T follicular helper cell (primary cell): Measurements from ENCODE around the gene TMEM86B.

Experiments used
- DNase-seq: peaks from one replicate; pipeline ENCODE4 v3.0.0-alpha.2; 2020; ENCODE audit warnings: low read depth

TMEM86B gene

GRCh38 chr19:55257461-55258420 lies 29.2 kb upstream of the TMEM86B start:
- DNase-seq, result no peak

- DNase-seq, result no peak
Observed at GRCh38 chr19:55256562-55257460, 28.2 kb upstream of the TMEM86B start.

GRCh38 chr19:55255618-55256423 lies 27.3 kb upstream of the TMEM86B start:
- DNase-seq, result peak; percentile 18

- DNase-seq, result no peak
Observed at GRCh38 chr19:55254625-55254977, 26.0 kb upstream of the TMEM86B start.

- DNase-seq, result peak; percentile 54
Observed at GRCh38 chr19:55253842-55254624, 25.5 kb upstream of the TMEM86B start.

GRCh38 chr19:55252760-55253663 lies 24.4 kb upstream of the TMEM86B start:
- no peak for DNase-seq

- DNase-seq, result peak; percentile 21
Observed at GRCh38 chr19:55251341-55252081, 22.9 kb upstream of the TMEM86B start.

- no peak for DNase-seq
Observed at GRCh38 chr19:55250262-55251036, 21.9 kb upstream of the TMEM86B start.

- no peak for DNase-seq
Observed at GRCh38 chr19:55249841-55250240, 21.3 kb upstream of the TMEM86B start.

GRCh38 chr19:55248704-55249103 lies 20.1 kb upstream of the TMEM86B start:
- DNase-seq, result no peak

GRCh38 chr19:55248166-55248675 lies 19.7 kb upstream of the TMEM86B start:
- DNase-seq, result no peak

- DNase-seq, result no peak
Observed at GRCh38 chr19:55247621-55248099, 19.1 kb upstream of the TMEM86B start.

GRCh38 chr19:55246462-55247451 lies 18.2 kb upstream of the TMEM86B start:
- no peak for DNase-seq

GRCh38 chr19:55245236-55245904 lies 16.8 kb upstream of the TMEM86B start:
- DNase-seq, result no peak

- no peak for DNase-seq
Observed at GRCh38 chr19:55244004-55244680, 15.6 kb upstream of the TMEM86B start.

GRCh38 chr19:55242517-55242916 lies 14.0 kb upstream of the TMEM86B start:
- DNase-seq, result no peak
